B cell (primary cell): ENCODE results near the gene THADA. TPM values are rescaled to one million over a fixed set of nuclear protein-coding genes. Genes with fewer than 3 reads are reported as not detected.

Source experiments
- ATAC-seq: fragments of 200-7000 bp; cut with Tn5 transposase; one replicate; pipeline ENCODE4 v1.10.0; 2021; ENCODE audit warnings: low read depth, mild to moderate bottlenecking, moderate number of reproducible peaks, moderate library complexity
- CTCF ChIA-PET: fragments of 350-600 bp; sonication (Branson Sonifier 250); formaldehyde crosslinking; loops from one replicate; lab custom pipeline; 2021; ENCODE audit warnings: antibody characterized with exemption, inconsistent platforms; lab: Charles Lee
- POLR2A ChIA-PET: fragments of 350-600 bp; sonication (Branson Sonifier 250); formaldehyde crosslinking; loops from one replicate; lab custom pipeline; 2021; ENCODE audit warnings: antibody characterized with exemption; lab: Charles Lee
- DNase-seq: peaks from one replicate; pipeline ENCODE4 v3.0.0; 2013
- H2AFZ ChIP-seq: 2 replicates; pipeline ENCODE4 v1.6.1; 2012; ENCODE audit warnings: mild to moderate bottlenecking, low read depth, low read length; ENCODE audit not compliant: insufficient read depth, poor library complexity, severe bottlenecking
- H3K27ac ChIP-seq, 2 donors: 1 replicate in 1 of 2; 2 replicates in 1 of 2; pipeline ENCODE4 v1.5.1; 2012 to 2013; ENCODE audit warnings: low read length in 2 of 2, mild to moderate bottlenecking in 2 of 2, moderate library complexity in 1 of 2
- H3K27me3 ChIP-seq, 4 experiments: fragments of 200-600 bp in 1 of 4; sonication (generic) in 1 of 4; replicated peaks in 1 of 4; 1 replicate in 2 of 4; 2 replicates in 2 of 4; pipeline versions ENCODE4 v1.6.1 to v1.7.0; 2013 to 2016; ENCODE audit warnings: low read length in 3 of 4, mild to moderate bottlenecking in 2 of 4, mixed read lengths in 1 of 4, moderate library complexity in 1 of 4; ENCODE audit not compliant: insufficient read depth in 4 of 4, control insufficient read depth in 3 of 4; ENCODE audit errors: control extremely low read depth in 1 of 4
- H3K36me3 ChIP-seq, 2 experiments: replicated peaks in 1 of 2; 1 replicate in 1 of 2; 2 replicates in 1 of 2; pipeline versions ENCODE4 v1.6.1 to v1.7.1; 2013; ENCODE audit warnings: low read length in 1 of 2; ENCODE audit not compliant: insufficient read depth in 2 of 2, control insufficient read depth in 1 of 2; ENCODE audit errors: control extremely low read depth in 1 of 2, extremely low read depth in 1 of 2
- H3K4me1 ChIP-seq, 2 donors: fragments of 200-600 bp in 1 of 2; sonication (generic) in 1 of 2; 1 replicate in 1 of 2; 2 replicates in 1 of 2; pipeline versions ENCODE4 v1.5.1 to v1.6.1; 2013 to 2017; ENCODE audit warnings: low read length in 2 of 2; ENCODE audit not compliant: control insufficient read depth in 2 of 2, insufficient read depth in 2 of 2
- H3K4me2 ChIP-seq: replicated peaks from 2 replicates; pipeline ENCODE3; 2012; ENCODE audit warnings: mild to moderate bottlenecking, low read depth, low read length; ENCODE audit not compliant: poor library complexity, severe bottlenecking
- H3K4me3 ChIP-seq, 5 experiments: fragments of 200-600 bp in 1 of 5; sonication (generic) in 1 of 5; 1 replicate in 3 of 5; 2 replicates in 2 of 5; pipeline versions ENCODE4 v1.5.1 to v1.7.0; 2011 to 2016; ENCODE audit warnings: low read length in 4 of 5, mild to moderate bottlenecking in 4 of 5, low read depth in 2 of 5, control low read depth in 1 of 5, moderate library complexity in 1 of 5; ENCODE audit not compliant: insufficient read depth in 1 of 5; ENCODE audit errors: control extremely low read depth in 1 of 5, extremely low read depth in 1 of 5
- H3K79me2 ChIP-seq: fragments of 200-600 bp; sonication (generic); one replicate; pipeline ENCODE4 v1.6.0; 2016; ENCODE audit warnings: low read length; ENCODE audit not compliant: control insufficient read depth, insufficient read depth
- H3K9ac ChIP-seq: fragments of 200-600 bp; sonication (generic); 2 replicates; pipeline ENCODE4 v1.6.1; 2017; ENCODE audit warnings: mild to moderate bottlenecking, low read length, moderate library complexity
- H3K9me3 ChIP-seq, 3 donors: one replicate each; pipeline versions ENCODE4 v1.6.1 to v1.7.1; 2013; ENCODE audit warnings: low read length in 2 of 3; ENCODE audit not compliant: control insufficient read depth in 2 of 3, insufficient read depth in 1 of 3; ENCODE audit errors: control extremely low read depth in 1 of 3
- H4K20me1 ChIP-seq: 2 replicates; pipeline ENCODE4 v1.6.0; 2012; ENCODE audit warnings: mild to moderate bottlenecking, low read length; ENCODE audit not compliant: insufficient read depth, control insufficient read depth, poor library complexity, severe bottlenecking
- H3K27ac Mint-ChIP-seq: one replicate; pipeline ENCODE4 v1.8.0; 2021; ENCODE audit warnings: mixed read lengths
- H3K27me3 Mint-ChIP-seq: one replicate; pipeline ENCODE4 v1.8.0; 2021; ENCODE audit warnings: mixed read lengths
- H3K4me1 Mint-ChIP-seq: one replicate; pipeline ENCODE4 v1.8.0; 2021; ENCODE audit warnings: mixed read lengths
- H3K4me3 Mint-ChIP-seq: one replicate; pipeline ENCODE4 v1.8.0; 2021; ENCODE audit warnings: mixed read lengths
- H3K9me3 Mint-ChIP-seq: one replicate; pipeline ENCODE4 v1.8.0; 2022; ENCODE audit warnings: mixed read lengths; ENCODE audit not compliant: insufficient read depth
- CTCF ChIP-seq: fragments of 200-600 bp; IDR thresholded peaks from one replicate; pipeline ENCODE4 v1.8.0; 2022; ENCODE audit warnings: antibody characterized with exemption, mild to moderate bottlenecking
- EZH2 ChIP-seq: IDR thresholded peaks from 2 replicates; pipeline ENCODE4 v1.6.1; 2012; ENCODE audit warnings: borderline replicate concordance, low read depth, mild to moderate bottlenecking, moderate library complexity, low read length; ENCODE audit not compliant: insufficient read depth, poor library complexity, severe bottlenecking
- WGBS: methylation state at CpG from one replicate; pipeline ENCODE4 v1.1.5; 2013; ENCODE audit warnings: missing lambda C conversion rate; ENCODE audit not compliant: insufficient coverage; 5-methylcytosine and 5-hydroxymethylcytosine counted together
- intact Hi-C: fragments of 100-400 bp; cut with micrococcal nuclease; formaldehyde crosslinking; loops from one replicate; pipeline ENCODE4 v1.10.0; 2022
- polyA plus RNA-seq: library from polyadenylated mRNA; depleted of rRNA; stranded (reverse); fragments of >200 nt; gene quantifications from 2 replicates; pipeline ENCODE4 v1.2.3, GENCODE V29; 2012
- total RNA-seq, 2 donors: library from RNA; stranded (reverse); fragments of 120-200 nt in 1 of 2; gene quantifications; 1 replicate in 1 of 2; 2 replicates in 1 of 2; pipeline versions ENCODE4 v1.2.3 to v1.2.4, GENCODE V29; 2013 to 2022

THADA gene
- total and polyA plus RNA-seq, 2 donors (not counting 1 experiment from before 2014, with no cell fraction given) = 17.6 to 48.5 TPM

GRCh38 chr2:43616967-43617680 is 21.3 kb upstream of the THADA start:
- H3K4me1 ChIP-seq = no peaks in the 10 kb centered on the region

More at GRCh38 chr2:43616967-43617680, 21.3 kb upstream of the THADA start:
- no peaks in the 10 kb centered on the region for H4K20me1 ChIP-seq
- no peak overlapping the region for H3K4me3 Mint-ChIP-seq
- H3K36me3 ChIP-seq = no peaks in the 10 kb centered on the region
- DNase-seq (no peak), ATAC-seq (no peak)
- ChIA-PET CTCF (no interaction called here), POLR2A (no interaction called here)
- H2AFZ ChIP-seq = no peak overlapping the region
- no peak overlapping the region for H3K27ac ChIP-seq
- H3K9me3 Mint-ChIP-seq = no peaks in the 10 kb centered on the region
- no peak overlapping the region for H3K9ac ChIP-seq
- WGBS = 54% methylated on average over 2 of the region's 5 CpGs
- no peak overlapping the region for H3K4me2 ChIP-seq
- H3K27me3 ChIP-seq = peaks cover 0 to 5% (median 3%) of the 10 kb centered on the region in 4 experiments
- TF ChIP-seq EZH2 (no peak), CTCF (no peak)
- no peaks in the 10 kb centered on the region for H3K9me3 ChIP-seq
- H3K27ac Mint-ChIP-seq = no peak overlapping the region
- no peaks in the 10 kb centered on the region for H3K4me1 Mint-ChIP-seq
- peaks cover 33% of the 10 kb centered on the region for H3K27me3 Mint-ChIP-seq
- intact Hi-C loops = no loop called here
- H3K4me3 ChIP-seq = no peak overlapping the region
- no peaks in the 10 kb centered on the region for H3K79me2 ChIP-seq
